Renal pelvis (tissue), 4 donors: Measurements from ENCODE around the gene PCED1B. TPM values are rescaled to one million over a fixed set of nuclear protein-coding genes. Genes with fewer than 3 reads are reported as not detected.
"Not testable (repeated sequence)": the region's sequence is repeated elsewhere in the genome, so short reads cannot be mapped to it uniquely, and the experiment has no call there.

Experiments used
- DNase-seq: peaks from one replicate; pipeline ENCODE4 v3.0.0-alpha.2; 2013
- polyA plus RNA-seq, 3 donors: library from polyadenylated mRNA; unstranded; fragments of 120-200 nt; gene quantifications; one replicate each; pipeline ENCODE4 v1.2.1, GENCODE V29; 2013; ENCODE audit not compliant: insufficient read length in 3 of 3

PCED1B gene
- polyA plus RNA-seq, 3 donors = 2.8 to 6.5 (median 6.3) TPM

GRCh38 chr12:47206450-47207339, 127.3 kb downstream of the PCED1B start:
- DNase-seq = no peak

GRCh38 chr12:47207340-47207717, 127.9 kb downstream of the PCED1B start:
- no peak for DNase-seq

- no peak for DNase-seq
Observed at GRCh38 chr12:47207829-47208248, 128.4 kb downstream of the PCED1B start.

GRCh38 chr12:47209014-47209413, 129.6 kb downstream of the PCED1B start:
- no peak for DNase-seq

- no peak for DNase-seq
Observed at GRCh38 chr12:47210776-47211175, 131.4 kb downstream of the PCED1B start.

GRCh38 chr12:47212701-47213039, 133.2 kb downstream of the PCED1B start:
- DNase-seq = no peak

- DNase-seq = no peak
Observed at GRCh38 chr12:47213396-47213795, 134.0 kb downstream of the PCED1B start.

GRCh38 chr12:47214001-47214619, 134.7 kb downstream of the PCED1B start:
- no peak for DNase-seq

- DNase-seq = no peak
Observed at GRCh38 chr12:47214771-47215170, 135.3 kb downstream of the PCED1B start.

GRCh38 chr12:47216150-47216677, 136.8 kb downstream of the PCED1B start:
- no peak for DNase-seq

GRCh38 chr12:47217595-47217869, 138.1 kb downstream of the PCED1B start:
- DNase-seq = not testable (repeated sequence)

- DNase-seq = no peak
Observed at GRCh38 chr12:47218191-47218654, 138.8 kb downstream of the PCED1B start.

GRCh38 chr12:47219243-47219642, 139.8 kb downstream of the PCED1B start:
- DNase-seq = no peak

- no peak for DNase-seq
Observed at GRCh38 chr12:47221256-47222023, 142.0 kb downstream of the PCED1B start.

- DNase-seq = no peak
Observed at GRCh38 chr12:47222520-47223030, 143.2 kb downstream of the PCED1B start.

- DNase-seq = peak; percentile 34
Observed at GRCh38 chr12:47223031-47223847, 143.8 kb downstream of the PCED1B start.

GRCh38 chr12:47223848-47224213, 144.4 kb downstream of the PCED1B start:
- no peak for DNase-seq

- no peak for DNase-seq
Observed at GRCh38 chr12:47224563-47225133, 145.2 kb downstream of the PCED1B start.

GRCh38 chr12:47225356-47225755, 145.9 kb downstream of the PCED1B start:
- no peak for DNase-seq

GRCh38 chr12:47226199-47226598, 146.8 kb downstream of the PCED1B start:
- DNase-seq = no peak

- no peak for DNase-seq
Observed at GRCh38 chr12:47228802-47229201, 149.4 kb downstream of the PCED1B start.
